GM19035 (cell line): ENCODE data around the gene EIF3D.

Experiments
- ATAC-seq: cut with Tn5 transposase; IDR thresholded peaks from one replicate; pipeline ENCODE4 v1.9.1; 2021; ENCODE audit not compliant: unreplicated experiment

Gene EIF3D

GRCh38 chr22:36467946-36468345, 61.0 kb downstream of the EIF3D start:
- ATAC-seq, result no peak

- no peak for ATAC-seq
Observed at GRCh38 chr22:36467042-36467810, 61.7 kb downstream of the EIF3D start.

GRCh38 chr22:36466258-36466657, 62.7 kb downstream of the EIF3D start:
- ATAC-seq, result no peak

- ATAC-seq, result no peak
Observed at GRCh38 chr22:36465232-36466021, 63.5 kb downstream of the EIF3D start.

GRCh38 chr22:36464715-36465231, 64.2 kb downstream of the EIF3D start:
- ATAC-seq, result no peak

- ATAC-seq, result no peak
Observed at GRCh38 chr22:36463783-36464184, 65.2 kb downstream of the EIF3D start.

- no peak for ATAC-seq
Observed at GRCh38 chr22:36461665-36462649, 67.0 kb downstream of the EIF3D start.
